ENCODE measurements around the gene ALG8. TPM values are rescaled to one million over a fixed set of nuclear protein-coding genes. Genes with fewer than 3 reads are reported as not detected.

Gene ALG8
- total RNA-seq: 10 to 100 TPM; 19.2 to 20.1 (median 19.8) TPM
- total RNA-seq (2013): 28.5 TPM

DNA sequence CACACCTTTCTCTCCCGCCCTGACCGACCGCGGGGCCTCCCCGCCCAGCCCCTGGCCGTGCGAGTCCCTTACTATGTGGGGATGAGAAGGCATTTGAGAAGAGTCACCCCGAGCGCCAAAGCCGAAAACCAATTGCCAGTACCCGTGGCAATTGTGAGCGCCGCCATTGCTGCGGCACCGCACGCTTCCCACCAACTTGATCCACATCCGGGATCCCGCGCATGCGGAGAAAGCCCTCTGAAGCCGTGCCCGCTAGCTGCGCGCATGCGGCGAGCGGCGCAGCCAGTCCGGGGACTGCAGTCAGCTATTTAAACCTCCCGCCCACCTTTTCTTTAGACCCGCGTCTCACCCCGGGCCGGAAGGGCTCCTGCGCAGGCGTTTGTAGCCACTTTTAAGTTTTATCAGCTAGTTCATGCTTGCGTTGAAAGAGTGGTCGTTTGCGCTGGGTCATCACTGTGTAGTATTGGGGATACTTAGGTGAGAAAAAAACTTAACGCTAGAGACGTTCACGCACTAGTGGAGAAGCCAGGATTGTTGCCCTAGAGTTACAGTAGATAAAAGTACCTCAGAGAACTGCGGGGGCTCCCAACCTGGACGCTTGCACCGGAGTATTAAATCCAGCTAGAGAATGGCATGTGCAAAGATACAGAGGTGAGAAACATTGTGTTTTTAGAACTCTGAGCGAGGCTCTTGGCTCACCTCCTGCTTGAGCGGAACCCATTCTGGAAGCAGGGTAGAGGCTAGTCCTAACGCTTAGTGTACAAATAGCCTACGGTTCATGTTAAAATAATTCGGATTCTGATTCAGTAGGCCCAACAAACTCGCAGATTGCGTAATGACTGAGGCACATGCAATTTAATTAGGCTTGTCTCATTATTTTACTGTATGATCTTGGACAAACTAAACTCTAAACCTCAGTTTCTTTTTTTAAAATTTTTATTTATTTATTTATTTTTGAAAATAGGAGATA is at the start of gene ALG8:
Gene ALG8, minus strand, starts transcription at position 205 of the 970 bp plus-strand sequence. Its CDS starts 38 bp downstream, at position 167.
- intact Hi-C loops (cut with micrococcal nuclease): loop anchor here (1.0 kb wide), 2 partner anchors 49 to 145 kb away; partner anchors contain the start of genes INTS4, KCTD21 and USP35
- 3% methylated on average over 50 of the region's 52 CpGs for WGBS (ENCODE audit: insufficient coverage)
- peak within 1 kb of the TSS; percentile 54 for H3K27ac ChIP-seq (ENCODE audit: low read length)

DNA sequence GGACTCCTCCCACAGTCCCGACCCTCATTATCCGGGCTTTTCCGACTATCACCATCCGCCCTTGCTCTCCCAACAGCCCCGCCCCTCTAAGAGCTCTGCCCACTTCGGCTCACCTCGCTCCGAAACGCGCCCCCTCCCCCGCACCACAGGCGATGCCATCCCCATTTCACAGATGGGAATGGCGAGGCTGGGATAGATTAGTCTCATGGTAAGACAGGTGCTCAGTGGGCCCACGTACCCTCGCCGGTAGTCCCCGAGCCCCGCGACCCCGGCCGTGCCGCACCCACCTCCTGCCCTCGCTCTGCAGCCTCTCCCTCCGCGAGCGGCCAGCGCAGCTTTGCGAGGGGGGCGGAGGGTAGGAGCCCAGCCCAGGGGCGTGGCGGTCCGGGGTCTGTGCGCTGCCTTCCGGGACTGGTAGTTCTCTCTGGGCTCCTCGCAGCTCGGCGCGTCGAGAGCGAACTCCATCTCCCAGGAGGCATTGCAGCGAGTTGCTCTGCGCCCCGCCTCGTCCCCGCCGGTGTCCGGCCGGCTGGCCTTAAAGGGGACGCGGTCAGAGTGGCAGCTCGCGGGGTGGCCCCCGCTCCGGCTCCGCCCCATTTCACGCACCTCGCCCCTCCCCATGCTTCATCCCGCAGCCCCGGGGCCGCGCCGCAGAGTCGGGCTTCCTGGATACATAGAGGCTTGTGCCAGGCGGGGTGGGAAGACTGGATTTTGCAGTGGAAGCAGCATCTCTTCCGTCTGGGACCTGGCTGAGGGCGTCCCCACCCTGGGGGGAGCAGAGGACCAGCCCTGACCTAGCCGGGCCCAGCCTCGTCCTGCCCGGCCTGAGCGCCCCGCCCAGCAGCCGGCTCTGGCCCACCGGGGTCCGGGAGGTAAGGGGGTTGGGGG is 49.1 kb upstream of the ALG8 start, which contains the start of the genes KCTD21 and USP35:
Gene KCTD21, minus strand, starts transcription at position 341 of the 888 bp plus-strand sequence. CDS start 14,072 bp downstream, outside the sequence.
Gene USP35, plus strand, starts transcription at position 634 of the 888 bp plus-strand sequence. CDS start 7,327 bp downstream, outside the sequence.
- no peaks in the 10 kb centered on the region for H3K36me3 Mint-ChIP-seq
- intact Hi-C loops (cut with micrococcal nuclease): loop anchor here (1.0 to 2.0 kb wide), 2 partner anchors 14 to 49 kb away; partner anchors contain the start of gene ALG8
- under 1% methylated on average over 72 of the region's 74 CpGs for WGBS (ENCODE audit: insufficient coverage)
- TF ChIP-seq, protein P1, sequence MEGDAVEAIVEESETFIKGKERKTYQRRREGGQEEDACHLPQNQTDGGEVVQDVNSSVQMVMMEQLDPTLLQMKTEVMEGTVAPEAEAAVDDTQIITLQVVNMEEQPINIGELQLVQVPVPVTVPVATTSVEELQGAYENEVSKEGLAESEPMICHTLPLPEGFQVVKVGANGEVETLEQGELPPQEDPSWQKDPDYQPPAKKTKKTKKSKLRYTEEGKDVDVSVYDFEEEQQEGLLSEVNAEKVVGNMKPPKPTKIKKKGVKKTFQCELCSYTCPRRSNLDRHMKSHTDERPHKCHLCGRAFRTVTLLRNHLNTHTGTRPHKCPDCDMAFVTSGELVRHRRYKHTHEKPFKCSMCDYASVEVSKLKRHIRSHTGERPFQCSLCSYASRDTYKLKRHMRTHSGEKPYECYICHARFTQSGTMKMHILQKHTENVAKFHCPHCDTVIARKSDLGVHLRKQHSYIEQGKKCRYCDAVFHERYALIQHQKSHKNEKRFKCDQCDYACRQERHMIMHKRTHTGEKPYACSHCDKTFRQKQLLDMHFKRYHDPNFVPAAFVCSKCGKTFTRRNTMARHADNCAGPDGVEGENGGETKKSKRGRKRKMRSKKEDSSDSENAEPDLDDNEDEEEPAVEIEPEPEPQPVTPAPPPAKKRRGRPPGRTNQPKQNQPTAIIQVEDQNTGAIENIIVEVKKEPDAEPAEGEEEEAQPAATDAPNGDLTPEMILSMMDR (IDR thresholded peaks at IDR 0.05): no peak
- peak within 1 kb of the TSS; percentile 99 for H3K4me3 Mint-ChIP-seq
- no peaks in the 10 kb centered on the region for H3K27me3 Mint-ChIP-seq (ENCODE audit: low read depth in 2 of 2)
- Histone ChIP-seq H3K4me3 (ENCODE audit: low read length) (peak within 1 kb of the TSS; percentile 97), H3K27ac (ENCODE audit: low read length) (peak within 1 kb of the TSS; percentile 71), H3K36me3 (ENCODE audit: control insufficient read depth, insufficient read depth, low read length) (no peaks in the 10 kb centered on the region), H3K27me3 (ENCODE audit: control insufficient read depth, insufficient read depth, low read length) (no peaks in the 10 kb centered on the region), H3K9me3 (ENCODE audit: control insufficient read depth, insufficient read depth, low read length) (no peaks in the 10 kb centered on the region), H3K4me1 (ENCODE audit: control insufficient read depth, insufficient read depth, low read length) (peaks cover 23% of the 10 kb centered on the region)
- no peaks in the 10 kb centered on the region for H3K9me3 Mint-ChIP-seq
- H3K27ac Mint-ChIP-seq: peak within 1 kb of the TSS; percentile 87 to 93
- ATAC-seq (peak; percentile 95 to 99 (median 96)), DNase-seq (peak; percentile 85 to 95)
- peaks cover 29 to 50% of the 10 kb centered on the region in 2 donors for H3K4me1 Mint-ChIP-seq

More for the DNA sequence above, at the start of gene ALG8:
- H3K27me3 Mint-ChIP-seq (ENCODE audit: low read depth in 2 of 2): no peaks in the 10 kb centered on the region
- H3K4me1 ChIP-seq (ENCODE audit: control insufficient read depth, insufficient read depth, low read length): peaks cover 14% of the 10 kb centered on the region
- H3K4me3 Mint-ChIP-seq: peak within 1 kb of the TSS; percentile 95
- peak within 1 kb of the TSS; percentile 80 to 91 for H3K27ac Mint-ChIP-seq
- ATAC-seq (peak; percentile 96 to 97 (median 96)), DNase-seq (peak; percentile 96 to 98)
- peak within 1 kb of the TSS; percentile 73 for H3K4me3 ChIP-seq (ENCODE audit: low read length)
- peaks cover 29 to 30% of the 10 kb centered on the region in 2 donors for H3K4me1 Mint-ChIP-seq
- H3K27me3 ChIP-seq (ENCODE audit: control insufficient read depth, insufficient read depth, low read length): no peaks in the 10 kb centered on the region
- TF ChIP-seq, protein P1 (IDR thresholded peaks at IDR 0.05): no peak
- no peaks in the 10 kb centered on the region for H3K36me3 Mint-ChIP-seq
- H3K9me3 Mint-ChIP-seq: no peaks in the 10 kb centered on the region
- no peaks in the 10 kb centered on the region for H3K9me3 ChIP-seq (ENCODE audit: control insufficient read depth, insufficient read depth, low read length)
- H3K36me3 ChIP-seq (ENCODE audit: control insufficient read depth, insufficient read depth, low read length): no peaks in the 10 kb centered on the region

- Mint-ChIP-seq H3K9me3 (no peaks in the 10 kb centered on the region), H3K36me3 (no peaks in the 10 kb centered on the region), H3K4me3 (peak overlapping the region; percentile 99), H3K27ac (peak overlapping the region; percentile 87 to 93), H3K27me3 (ENCODE audit: low read depth in 2 of 2) (no peaks in the 10 kb centered on the region), H3K4me1 (peaks cover 29 to 50% of the 10 kb centered on the region in 2 donors)
- Histone ChIP-seq H3K9me3 (ENCODE audit: control insufficient read depth, insufficient read depth, low read length) (no peaks in the 10 kb centered on the region), H3K27me3 (ENCODE audit: control insufficient read depth, insufficient read depth, low read length) (no peaks in the 10 kb centered on the region), H3K36me3 (ENCODE audit: control insufficient read depth, insufficient read depth, low read length) (no peaks in the 10 kb centered on the region), H3K4me3 (ENCODE audit: low read length) (peak overlapping the region; percentile 97), H3K4me1 (ENCODE audit: control insufficient read depth, insufficient read depth, low read length) (peaks cover 23% of the 10 kb centered on the region), H3K27ac (ENCODE audit: low read length) (peak overlapping the region; percentile 71)
- TF ChIP-seq, protein P1 (IDR thresholded peaks at IDR 0.05): no peak
- WGBS (ENCODE audit: insufficient coverage): 27% methylated on average over 27 of the region's 31 CpGs
- peak; percentile 49 to 83 for DNase-seq
- intact Hi-C loops (cut with micrococcal nuclease): loop anchor here (1.0 to 2.0 kb wide), 2 partner anchors 15 to 48 kb away; partner anchors contain the start of gene ALG8
- peak; percentile 37 to 56 (median 46) for ATAC-seq
Observed at GRCh38 chr11:78187366-78188285, 48.2 kb upstream of the ALG8 start.
